Measurements from ENCODE around the gene RHBDF1.

DNA sequence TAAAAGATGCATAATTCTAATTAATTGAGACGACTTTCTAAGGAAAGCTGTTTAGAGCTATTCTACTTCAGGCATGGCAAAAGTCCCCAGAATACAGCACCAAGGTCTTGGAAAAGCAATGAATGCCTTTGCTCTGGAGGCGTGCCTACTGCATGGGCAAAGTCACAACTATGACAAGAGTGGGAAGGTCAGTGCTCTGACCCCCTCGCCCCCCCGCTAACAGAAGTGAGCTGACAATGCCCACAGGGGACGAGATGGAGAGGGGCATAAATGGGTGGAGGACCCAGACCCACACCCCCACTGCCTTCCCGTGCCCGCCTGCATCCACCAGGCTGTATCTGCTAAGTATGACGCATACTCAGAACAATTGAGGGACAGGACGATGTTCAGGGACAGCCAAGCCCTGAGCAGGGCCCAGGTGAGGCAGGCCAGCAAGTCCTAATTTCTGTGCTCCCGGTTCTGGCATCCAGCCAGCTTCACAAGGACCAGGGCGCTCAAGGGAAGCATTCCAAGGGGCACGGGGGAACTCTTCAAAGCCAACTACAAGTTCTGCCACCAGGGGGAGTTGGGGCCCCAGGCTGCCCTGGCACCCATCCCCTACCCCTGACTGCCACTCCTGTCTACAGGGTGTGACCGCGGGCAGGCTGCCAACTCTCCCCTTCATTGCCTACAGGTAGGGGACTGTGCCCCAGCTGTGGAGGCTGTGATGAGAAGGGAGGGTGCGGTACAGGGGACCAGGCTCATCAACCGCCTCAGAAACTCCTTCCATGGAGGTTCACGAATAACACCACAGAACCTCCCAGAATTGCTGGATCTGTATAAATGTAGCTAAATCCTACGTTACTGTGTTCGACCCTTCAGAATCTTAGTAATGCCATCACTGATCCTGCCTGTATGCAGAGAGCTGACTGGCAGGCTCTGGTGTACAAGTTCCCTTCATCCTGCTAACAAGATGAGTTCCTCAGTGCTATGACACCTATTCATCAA is 45.2 kb upstream of the RHBDF1 start:
- TF ChIP-seq, protein P1, sequence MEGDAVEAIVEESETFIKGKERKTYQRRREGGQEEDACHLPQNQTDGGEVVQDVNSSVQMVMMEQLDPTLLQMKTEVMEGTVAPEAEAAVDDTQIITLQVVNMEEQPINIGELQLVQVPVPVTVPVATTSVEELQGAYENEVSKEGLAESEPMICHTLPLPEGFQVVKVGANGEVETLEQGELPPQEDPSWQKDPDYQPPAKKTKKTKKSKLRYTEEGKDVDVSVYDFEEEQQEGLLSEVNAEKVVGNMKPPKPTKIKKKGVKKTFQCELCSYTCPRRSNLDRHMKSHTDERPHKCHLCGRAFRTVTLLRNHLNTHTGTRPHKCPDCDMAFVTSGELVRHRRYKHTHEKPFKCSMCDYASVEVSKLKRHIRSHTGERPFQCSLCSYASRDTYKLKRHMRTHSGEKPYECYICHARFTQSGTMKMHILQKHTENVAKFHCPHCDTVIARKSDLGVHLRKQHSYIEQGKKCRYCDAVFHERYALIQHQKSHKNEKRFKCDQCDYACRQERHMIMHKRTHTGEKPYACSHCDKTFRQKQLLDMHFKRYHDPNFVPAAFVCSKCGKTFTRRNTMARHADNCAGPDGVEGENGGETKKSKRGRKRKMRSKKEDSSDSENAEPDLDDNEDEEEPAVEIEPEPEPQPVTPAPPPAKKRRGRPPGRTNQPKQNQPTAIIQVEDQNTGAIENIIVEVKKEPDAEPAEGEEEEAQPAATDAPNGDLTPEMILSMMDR (IDR thresholded peaks at IDR 0.05; ENCODE audit: low read depth, low read length, poor library complexity, severe bottlenecking): peak; percentile 93
- no peak for TF ChIP-seq EZH2phosphoT487 (IDR thresholded peaks at IDR 0.05; ENCODE audit: borderline replicate concordance, low read length)
